Lower leg skin (tissue), 3 donors: ENCODE measurements around the gene TULP4.

Experiments used
- POLR2A ChIP-seq, 2 donors: fragments of 450-650 bp; IDR thresholded peaks; one replicate each; pipeline ENCODE4 v1.6.1; 2016 to 2017; ENCODE audit warnings: antibody characterized with exemption in 2 of 2, mild to moderate bottlenecking in 1 of 2, moderate library complexity in 1 of 2
- TF ChIP-seq, protein P1 (sequence below), 3 donors: fragments of 450-650 bp; IDR thresholded peaks; one replicate each; pipeline ENCODE4 v1.5.1; 2016; ENCODE audit warnings: antibody characterized with exemption in 3 of 3, mild to moderate bottlenecking in 3 of 3, moderate library complexity in 2 of 3

DNA sequence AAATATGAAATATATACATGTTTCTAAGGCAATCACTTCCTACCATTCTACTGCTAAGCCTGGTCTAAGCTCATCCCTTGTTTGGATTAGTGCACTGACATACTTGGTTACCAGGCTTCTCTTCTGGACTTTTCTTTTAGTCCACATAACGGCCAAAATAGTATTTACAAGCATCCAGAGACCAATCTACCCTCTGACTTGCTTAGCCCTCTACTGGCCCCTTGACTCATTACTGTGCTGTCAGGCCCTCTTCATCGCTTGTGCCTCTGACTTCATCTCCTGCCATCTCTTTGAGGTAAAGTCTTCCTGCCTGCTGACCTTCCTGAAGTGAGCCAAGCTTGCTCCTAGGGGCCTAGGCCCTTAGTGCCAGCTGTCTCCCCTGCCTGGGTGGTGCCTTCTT lies 35.1 kb downstream of the TULP4 start:
- TF ChIP-seq, protein P1, sequence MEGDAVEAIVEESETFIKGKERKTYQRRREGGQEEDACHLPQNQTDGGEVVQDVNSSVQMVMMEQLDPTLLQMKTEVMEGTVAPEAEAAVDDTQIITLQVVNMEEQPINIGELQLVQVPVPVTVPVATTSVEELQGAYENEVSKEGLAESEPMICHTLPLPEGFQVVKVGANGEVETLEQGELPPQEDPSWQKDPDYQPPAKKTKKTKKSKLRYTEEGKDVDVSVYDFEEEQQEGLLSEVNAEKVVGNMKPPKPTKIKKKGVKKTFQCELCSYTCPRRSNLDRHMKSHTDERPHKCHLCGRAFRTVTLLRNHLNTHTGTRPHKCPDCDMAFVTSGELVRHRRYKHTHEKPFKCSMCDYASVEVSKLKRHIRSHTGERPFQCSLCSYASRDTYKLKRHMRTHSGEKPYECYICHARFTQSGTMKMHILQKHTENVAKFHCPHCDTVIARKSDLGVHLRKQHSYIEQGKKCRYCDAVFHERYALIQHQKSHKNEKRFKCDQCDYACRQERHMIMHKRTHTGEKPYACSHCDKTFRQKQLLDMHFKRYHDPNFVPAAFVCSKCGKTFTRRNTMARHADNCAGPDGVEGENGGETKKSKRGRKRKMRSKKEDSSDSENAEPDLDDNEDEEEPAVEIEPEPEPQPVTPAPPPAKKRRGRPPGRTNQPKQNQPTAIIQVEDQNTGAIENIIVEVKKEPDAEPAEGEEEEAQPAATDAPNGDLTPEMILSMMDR (IDR thresholded peaks at IDR 0.05): no peak
- TF ChIP-seq POLR2A (IDR thresholded peaks at IDR 0.05): no peak
